GM20000 (cell line): ENCODE data around the gene CRIM1.

Source experiments
- DNase-seq: peaks from one replicate; pipeline ENCODE4 v3.0.0; 2012; ENCODE audit warnings: low spot score
- TF ChIP-seq, protein P1 (sequence below): IDR thresholded peaks from 2 replicates; pipeline ENCODE4 v1.5.1; 2012; ENCODE audit warnings: mild to moderate bottlenecking, control low read depth; ENCODE audit errors: extremely low read depth, missing control alignments

CRIM1 gene

DNA sequence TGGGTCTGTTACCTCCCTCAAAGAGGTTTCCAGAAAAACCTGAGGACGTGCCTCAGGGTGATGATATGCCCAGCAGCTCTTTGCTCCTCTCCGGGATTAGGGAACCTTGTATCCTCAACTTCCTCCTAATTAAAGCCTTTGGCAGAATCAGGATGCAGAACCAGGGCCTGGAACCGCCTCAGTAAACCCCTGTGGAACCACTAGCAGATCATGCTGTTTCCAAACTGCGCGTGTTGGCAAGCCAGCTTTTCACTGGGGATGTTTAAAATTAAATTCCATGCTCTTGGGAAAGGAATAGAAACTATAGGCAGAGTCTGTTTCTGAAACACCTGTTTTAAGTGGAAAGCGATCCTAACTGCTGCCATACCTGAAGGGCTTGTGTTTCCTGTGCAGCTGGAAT, 26.4 kb downstream of the CRIM1 start:
- no peak for DNase-seq
- TF ChIP-seq, protein P1, sequence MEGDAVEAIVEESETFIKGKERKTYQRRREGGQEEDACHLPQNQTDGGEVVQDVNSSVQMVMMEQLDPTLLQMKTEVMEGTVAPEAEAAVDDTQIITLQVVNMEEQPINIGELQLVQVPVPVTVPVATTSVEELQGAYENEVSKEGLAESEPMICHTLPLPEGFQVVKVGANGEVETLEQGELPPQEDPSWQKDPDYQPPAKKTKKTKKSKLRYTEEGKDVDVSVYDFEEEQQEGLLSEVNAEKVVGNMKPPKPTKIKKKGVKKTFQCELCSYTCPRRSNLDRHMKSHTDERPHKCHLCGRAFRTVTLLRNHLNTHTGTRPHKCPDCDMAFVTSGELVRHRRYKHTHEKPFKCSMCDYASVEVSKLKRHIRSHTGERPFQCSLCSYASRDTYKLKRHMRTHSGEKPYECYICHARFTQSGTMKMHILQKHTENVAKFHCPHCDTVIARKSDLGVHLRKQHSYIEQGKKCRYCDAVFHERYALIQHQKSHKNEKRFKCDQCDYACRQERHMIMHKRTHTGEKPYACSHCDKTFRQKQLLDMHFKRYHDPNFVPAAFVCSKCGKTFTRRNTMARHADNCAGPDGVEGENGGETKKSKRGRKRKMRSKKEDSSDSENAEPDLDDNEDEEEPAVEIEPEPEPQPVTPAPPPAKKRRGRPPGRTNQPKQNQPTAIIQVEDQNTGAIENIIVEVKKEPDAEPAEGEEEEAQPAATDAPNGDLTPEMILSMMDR: no peak

DNA sequence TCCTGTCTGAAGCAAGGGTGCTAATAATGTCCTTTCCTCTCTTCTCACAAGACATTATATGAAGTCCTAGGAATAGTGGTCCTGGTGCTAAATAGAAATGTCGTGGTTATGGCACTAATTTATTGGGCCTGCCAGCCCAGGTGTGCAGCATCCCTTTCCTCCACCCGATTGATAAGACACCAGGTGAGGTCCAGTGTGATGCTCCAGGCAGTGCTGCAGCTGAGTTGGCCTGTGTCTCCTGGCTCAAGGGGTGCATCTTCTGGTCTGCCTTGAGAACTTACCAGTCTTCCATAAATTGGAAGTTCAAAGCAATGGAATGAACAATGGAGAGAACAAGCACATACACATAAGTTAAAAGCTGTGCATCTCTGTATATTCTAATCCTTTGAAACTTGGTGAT, 26.9 kb downstream of the CRIM1 start:
- TF ChIP-seq, protein P1: no peak
- no peak for DNase-seq

DNA sequence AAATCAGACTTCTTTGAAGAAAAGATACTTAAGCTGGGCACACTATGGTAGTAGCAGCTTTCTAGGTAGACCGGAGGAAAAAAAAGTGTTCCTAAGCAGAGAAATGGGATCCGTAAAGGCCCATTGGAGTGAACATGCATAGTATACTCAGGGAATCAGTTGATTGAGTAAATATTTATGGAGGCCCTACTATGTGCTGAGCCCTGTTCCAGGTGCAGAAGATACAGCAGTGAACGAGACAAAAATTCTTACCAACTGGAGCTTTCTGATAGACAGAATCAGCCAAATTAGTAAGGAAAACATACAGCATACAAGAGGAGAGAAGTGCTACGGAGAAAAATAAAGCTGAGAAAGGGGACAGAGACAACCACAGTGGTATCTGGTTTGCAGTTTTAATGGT, 28.1 kb downstream of the CRIM1 start:
- TF ChIP-seq, protein P1: no peak
- DNase-seq: no peak

DNA sequence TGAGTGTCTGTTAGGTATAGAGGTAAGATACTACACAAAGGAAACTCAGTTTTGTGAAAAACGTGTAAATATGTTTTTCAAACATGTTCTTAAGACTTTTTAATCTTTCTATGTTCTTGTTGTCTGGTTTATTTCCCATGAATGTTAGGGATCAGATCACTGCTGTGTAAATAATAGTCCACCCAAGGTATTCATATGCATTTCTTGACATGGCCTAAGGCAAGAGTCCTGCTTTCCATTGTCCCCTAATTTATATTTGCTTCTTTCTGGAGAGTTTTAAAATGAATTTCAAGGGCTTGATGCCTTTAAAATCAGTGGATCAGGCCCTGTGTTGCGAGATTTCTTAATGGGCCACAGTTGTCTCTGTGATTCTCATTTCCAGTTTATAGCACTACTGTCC, 28.9 kb downstream of the CRIM1 start:
- TF ChIP-seq, protein P1: no peak

DNA sequence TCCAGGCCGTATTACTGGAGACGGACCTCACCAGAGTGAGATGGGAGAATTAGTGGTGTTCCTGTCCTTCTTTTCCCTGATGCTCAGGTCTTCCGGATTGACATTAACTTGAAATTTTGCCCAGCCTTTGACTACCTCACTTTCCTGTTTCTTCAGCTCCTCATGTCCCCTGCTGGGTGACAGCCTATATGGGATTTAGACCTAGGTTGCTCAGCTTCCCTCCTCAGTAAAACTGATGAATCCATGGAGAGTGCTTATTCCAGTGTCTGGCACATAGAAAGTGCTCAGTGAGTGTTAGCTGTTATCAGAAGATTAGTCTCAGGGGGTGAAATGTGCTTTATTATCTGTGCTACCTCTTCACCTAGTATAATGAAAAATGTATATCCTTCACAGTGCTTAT, 30.0 kb downstream of the CRIM1 start:
- DNase-seq: no peak
- TF ChIP-seq, protein P1: no peak

More for the DNA sequence above, 28.9 kb downstream of the CRIM1 start:
- no peak for DNase-seq

DNA sequence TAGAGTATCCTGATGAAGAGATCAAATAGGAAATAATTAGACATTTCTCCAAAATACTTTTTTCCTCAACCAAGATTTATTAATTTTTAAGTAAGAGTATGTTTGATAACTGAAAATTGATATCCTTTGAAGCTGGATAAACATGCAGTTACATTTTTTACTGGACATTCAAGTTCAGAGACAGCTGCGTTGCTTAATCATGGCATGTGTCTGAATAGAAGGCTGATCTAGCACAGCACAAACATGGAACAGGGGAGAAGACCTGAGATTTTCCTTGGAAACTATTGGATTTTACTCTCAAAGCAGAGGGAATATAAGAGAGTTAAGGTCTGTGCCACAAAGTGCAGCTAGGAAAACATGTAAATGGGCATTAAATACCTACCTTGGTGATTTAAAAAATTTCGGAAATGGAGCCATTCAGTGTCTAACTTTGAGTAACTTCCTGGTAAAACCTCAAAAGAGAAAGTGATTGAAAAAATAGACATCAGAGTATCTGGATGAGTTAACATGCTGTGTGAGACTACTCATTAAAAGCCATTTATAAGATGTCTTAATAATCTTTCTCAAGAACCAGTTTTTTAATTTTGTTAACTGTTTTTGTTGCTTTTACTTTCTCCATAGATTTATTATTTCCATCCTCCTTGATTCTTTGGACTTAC, 31.8 kb downstream of the CRIM1 start:
- TF ChIP-seq, protein P1: no peak
- DNase-seq: no peak

DNA sequence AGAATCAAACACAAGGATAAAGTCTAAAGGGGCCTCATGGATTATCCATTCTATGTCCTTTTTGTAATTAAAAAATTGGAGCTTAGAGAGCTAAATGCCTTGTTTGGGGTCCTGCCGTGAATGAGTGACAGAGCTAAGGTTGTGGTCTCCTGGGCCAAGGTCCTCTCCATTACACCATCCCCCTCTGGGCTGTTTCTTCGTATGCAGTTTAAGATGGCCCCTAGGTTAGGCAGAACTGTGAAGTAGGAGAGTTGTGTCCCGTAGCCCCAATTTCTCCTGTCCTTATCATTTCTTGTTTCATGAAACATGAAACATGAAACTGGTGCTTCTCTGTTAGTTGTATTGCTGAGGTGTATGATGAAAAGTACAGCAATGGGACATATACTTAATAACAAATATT, 32.9 kb downstream of the CRIM1 start:
- no peak for DNase-seq
- TF ChIP-seq, protein P1: no peak
